ENCODE data around the gene DUSP19.

- TF ChIP-seq, protein P1, sequence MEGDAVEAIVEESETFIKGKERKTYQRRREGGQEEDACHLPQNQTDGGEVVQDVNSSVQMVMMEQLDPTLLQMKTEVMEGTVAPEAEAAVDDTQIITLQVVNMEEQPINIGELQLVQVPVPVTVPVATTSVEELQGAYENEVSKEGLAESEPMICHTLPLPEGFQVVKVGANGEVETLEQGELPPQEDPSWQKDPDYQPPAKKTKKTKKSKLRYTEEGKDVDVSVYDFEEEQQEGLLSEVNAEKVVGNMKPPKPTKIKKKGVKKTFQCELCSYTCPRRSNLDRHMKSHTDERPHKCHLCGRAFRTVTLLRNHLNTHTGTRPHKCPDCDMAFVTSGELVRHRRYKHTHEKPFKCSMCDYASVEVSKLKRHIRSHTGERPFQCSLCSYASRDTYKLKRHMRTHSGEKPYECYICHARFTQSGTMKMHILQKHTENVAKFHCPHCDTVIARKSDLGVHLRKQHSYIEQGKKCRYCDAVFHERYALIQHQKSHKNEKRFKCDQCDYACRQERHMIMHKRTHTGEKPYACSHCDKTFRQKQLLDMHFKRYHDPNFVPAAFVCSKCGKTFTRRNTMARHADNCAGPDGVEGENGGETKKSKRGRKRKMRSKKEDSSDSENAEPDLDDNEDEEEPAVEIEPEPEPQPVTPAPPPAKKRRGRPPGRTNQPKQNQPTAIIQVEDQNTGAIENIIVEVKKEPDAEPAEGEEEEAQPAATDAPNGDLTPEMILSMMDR (IDR thresholded peaks at IDR 0.05), result no peak
- TF ChIP-seq NFIC (IDR thresholded peaks at IDR 0.05; ENCODE audit: borderline replicate concordance) (no peak), GABPA (IDR thresholded peaks at IDR 0.05; ENCODE audit: low read depth) (no peak), SIN3A (IDR thresholded peaks at IDR 0.05; ENCODE audit: borderline replicate concordance, low read depth, low read length) (no peak), POLR2AphosphoS5 (IDR thresholded peaks at IDR 0.05; ENCODE audit: low read depth, low read length) (no peak), RXRA (IDR thresholded peaks at IDR 0.05; ENCODE audit: borderline replicate concordance, low read depth) (no peak), FOSL2 (IDR thresholded peaks at IDR 0.05; ENCODE audit: borderline replicate concordance, low read depth) (no peak)
- TF ChIP-seq, protein P2, sequence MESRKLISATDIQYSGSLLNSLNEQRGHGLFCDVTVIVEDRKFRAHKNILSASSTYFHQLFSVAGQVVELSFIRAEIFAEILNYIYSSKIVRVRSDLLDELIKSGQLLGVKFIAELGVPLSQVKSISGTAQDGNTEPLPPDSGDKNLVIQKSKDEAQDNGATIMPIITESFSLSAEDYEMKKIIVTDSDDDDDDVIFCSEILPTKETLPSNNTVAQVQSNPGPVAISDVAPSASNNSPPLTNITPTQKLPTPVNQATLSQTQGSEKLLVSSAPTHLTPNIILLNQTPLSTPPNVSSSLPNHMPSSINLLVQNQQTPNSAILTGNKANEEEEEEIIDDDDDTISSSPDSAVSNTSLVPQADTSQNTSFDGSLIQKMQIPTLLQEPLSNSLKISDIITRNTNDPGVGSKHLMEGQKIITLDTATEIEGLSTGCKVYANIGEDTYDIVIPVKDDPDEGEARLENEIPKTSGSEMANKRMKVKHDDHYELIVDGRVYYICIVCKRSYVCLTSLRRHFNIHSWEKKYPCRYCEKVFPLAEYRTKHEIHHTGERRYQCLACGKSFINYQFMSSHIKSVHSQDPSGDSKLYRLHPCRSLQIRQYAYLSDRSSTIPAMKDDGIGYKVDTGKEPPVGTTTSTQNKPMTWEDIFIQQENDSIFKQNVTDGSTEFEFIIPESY (IDR thresholded peaks at IDR 0.05; ENCODE audit: borderline replicate concordance, low read depth), result no peak
- TF ChIP-seq, protein P3, sequence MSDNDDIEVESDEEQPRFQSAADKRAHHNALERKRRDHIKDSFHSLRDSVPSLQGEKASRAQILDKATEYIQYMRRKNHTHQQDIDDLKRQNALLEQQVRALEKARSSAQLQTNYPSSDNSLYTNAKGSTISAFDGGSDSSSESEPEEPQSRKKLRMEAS (IDR thresholded peaks at IDR 0.05; ENCODE audit: low read depth), result no peak
These were observed 70.4 kb downstream of the DUSP19 start for GRCh38 chr2:183148955-183149354.
